Fibroblast of the aortic adventitia (primary cell): ENCODE data around the gene PCYOX1L. TPM values are rescaled to one million over a fixed set of nuclear protein-coding genes. Genes with fewer than 3 reads are reported as not detected.

Source experiments
- DNase-seq: peaks from one replicate; pipeline ENCODE4 v3.0.0-alpha.2; 2010; ENCODE audit warnings: low read depth
- H3K4me3 ChIP-seq: 2 replicates; pipeline ENCODE4 v1.5.1; 2011; ENCODE audit warnings: low read depth, mild to moderate bottlenecking, control low read depth, low read length, moderate library complexity
- total RNA-seq: library from RNA; depleted of rRNA; stranded (reverse); fragments of >200 nt; gene quantifications from 2 replicates; pipeline ENCODE4 v1.2.3, GENCODE V29; 2012; ENCODE audit warnings: low replicate concordance
- TF ChIP-seq, protein P1 (sequence below): IDR thresholded peaks from 2 replicates; pipeline ENCODE4 v1.5.1; 2011; ENCODE audit warnings: mild to moderate bottlenecking, low read length, control low read depth, inconsistent platforms; ENCODE audit not compliant: insufficient read depth

Gene PCYOX1L
- 6.3 and 6.4 TPM in 2 replicates for total RNA-seq

DNA sequence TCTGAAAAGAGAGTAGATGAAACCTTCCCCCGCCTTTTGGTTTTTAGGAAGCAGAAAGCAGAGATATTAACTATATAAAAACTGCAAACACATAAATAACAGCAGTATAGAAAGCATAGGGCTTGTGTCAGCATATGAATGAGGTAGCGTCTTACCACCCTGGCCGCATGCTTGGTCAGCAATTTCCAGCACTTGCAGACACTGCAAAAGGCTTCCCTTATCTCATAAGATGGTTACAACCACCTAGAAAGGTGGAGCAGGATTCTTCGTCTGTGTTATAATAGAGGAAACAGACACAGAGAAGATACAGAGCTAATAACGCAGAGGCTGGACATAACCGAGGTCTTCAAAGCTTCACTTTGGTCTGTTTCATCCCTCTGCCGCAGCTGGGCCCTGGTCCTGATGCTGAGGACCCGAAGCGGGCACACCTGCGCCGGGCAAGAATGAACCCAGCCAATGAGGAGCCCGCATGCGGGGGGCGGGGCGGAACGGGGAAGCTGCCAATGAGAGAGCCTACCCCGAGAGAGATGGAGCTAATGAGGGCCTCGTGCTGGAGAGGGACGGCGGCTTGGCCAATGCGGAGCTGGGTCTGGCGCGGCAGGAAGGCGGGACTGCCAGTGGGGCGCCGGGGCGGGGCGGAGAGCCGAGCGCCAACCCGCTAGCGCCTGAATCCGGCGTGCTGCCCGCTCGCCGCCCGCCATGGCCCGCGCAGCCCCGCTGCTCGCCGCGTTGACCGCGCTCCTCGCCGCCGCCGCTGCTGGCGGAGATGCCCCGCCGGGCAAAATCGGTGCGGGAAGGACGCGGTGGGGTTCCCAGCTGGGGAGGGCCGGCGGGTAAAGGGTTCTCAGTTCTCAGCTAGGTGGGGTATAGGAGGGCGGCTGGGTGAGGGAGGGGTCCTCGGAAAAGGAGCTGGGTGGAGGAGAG, at the start of gene PCYOX1L:
Gene PCYOX1L, plus strand, starts transcription at position 677 of the 924 bp plus-strand sequence. Its CDS starts 23 bp downstream, at position 700.
- H3K4me3 ChIP-seq: peak within 1 kb of the TSS; percentile 83
- TF ChIP-seq, protein P1, sequence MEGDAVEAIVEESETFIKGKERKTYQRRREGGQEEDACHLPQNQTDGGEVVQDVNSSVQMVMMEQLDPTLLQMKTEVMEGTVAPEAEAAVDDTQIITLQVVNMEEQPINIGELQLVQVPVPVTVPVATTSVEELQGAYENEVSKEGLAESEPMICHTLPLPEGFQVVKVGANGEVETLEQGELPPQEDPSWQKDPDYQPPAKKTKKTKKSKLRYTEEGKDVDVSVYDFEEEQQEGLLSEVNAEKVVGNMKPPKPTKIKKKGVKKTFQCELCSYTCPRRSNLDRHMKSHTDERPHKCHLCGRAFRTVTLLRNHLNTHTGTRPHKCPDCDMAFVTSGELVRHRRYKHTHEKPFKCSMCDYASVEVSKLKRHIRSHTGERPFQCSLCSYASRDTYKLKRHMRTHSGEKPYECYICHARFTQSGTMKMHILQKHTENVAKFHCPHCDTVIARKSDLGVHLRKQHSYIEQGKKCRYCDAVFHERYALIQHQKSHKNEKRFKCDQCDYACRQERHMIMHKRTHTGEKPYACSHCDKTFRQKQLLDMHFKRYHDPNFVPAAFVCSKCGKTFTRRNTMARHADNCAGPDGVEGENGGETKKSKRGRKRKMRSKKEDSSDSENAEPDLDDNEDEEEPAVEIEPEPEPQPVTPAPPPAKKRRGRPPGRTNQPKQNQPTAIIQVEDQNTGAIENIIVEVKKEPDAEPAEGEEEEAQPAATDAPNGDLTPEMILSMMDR: no peak
- peak; percentile 91 for DNase-seq

DNA sequence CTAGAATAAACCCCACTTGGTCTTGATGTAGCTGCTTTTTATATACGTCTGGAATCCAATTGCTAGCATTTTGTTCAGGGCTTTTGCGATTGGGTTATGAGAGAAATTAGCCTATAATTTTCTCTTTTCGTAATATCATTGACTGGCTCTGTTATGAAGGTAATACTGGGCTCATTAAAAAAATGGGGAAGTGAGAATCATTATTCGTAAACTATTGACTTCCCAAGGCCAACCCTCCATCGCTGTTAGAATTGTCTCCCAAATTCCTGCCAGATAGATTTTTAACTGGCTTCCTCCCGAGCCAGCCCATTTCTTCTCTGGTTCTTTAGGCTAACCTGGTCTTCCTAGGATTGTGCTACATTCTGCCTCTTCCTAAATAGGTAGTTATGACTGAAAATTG, 48.5 kb upstream of the PCYOX1L start:
- TF ChIP-seq, protein P1: no peak
- H3K4me3 ChIP-seq: no peak overlapping the region

GRCh38 chr5:149310488-149310887, 47.4 kb upstream of the PCYOX1L start:
- no peak for DNase-seq
- H3K4me3 ChIP-seq: no peak overlapping the region
- TF ChIP-seq, protein P1: no peak

More for the DNA sequence above, 48.5 kb upstream of the PCYOX1L start:
- no peak for DNase-seq

- no peak overlapping the region for H3K4me3 ChIP-seq
- TF ChIP-seq, protein P1: no peak
- DNase-seq: peak; percentile 53
Observed at GRCh38 chr5:149310947-149311658, 46.7 kb upstream of the PCYOX1L start.

- TF ChIP-seq, protein P1: no peak
- H3K4me3 ChIP-seq: no peak overlapping the region
Observed at GRCh38 chr5:149313151-149313841, 44.5 kb upstream of the PCYOX1L start.

DNA sequence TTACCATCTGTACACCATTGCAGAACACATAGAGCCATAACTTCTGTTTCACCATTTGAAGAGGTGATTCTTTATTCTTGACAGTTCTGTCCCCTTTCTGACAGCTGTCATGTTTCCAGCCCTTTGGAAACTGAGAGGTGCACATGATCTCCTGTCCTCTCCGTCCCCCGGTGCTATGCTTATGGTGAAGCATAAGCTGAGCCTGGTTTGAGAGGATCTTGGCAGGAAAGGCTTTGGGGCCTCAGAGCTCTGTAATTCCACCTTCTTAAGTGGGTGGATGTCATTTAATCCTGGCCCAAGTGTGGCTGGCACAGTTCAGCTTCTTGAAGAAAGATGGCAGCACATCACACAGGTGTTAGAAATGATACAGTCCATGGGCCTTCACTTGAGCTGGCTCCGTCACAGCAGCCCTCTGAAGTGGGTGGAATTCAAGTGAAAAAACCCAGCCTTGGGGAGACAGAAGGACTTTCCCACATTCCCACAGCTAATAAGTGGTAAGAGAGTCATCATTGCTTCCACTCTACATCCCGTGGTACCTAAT, 43.2 kb upstream of the PCYOX1L start:
- DNase-seq: no peak
- TF ChIP-seq, protein P1: no peak
- H3K4me3 ChIP-seq: no peak overlapping the region

More at GRCh38 chr5:149313151-149313841, 44.5 kb upstream of the PCYOX1L start:
- DNase-seq: no peak
